Measurements from ENCODE around the gene HABP4. TPM values are rescaled to one million over a fixed set of nuclear protein-coding genes. Genes with fewer than 3 reads are reported as not detected.

Gene HABP4
- total and polyA plus RNA-seq, 2 of the 4 experiments (the other 2 are of a cell fraction), result 5.2 to 10.6 TPM

DNA sequence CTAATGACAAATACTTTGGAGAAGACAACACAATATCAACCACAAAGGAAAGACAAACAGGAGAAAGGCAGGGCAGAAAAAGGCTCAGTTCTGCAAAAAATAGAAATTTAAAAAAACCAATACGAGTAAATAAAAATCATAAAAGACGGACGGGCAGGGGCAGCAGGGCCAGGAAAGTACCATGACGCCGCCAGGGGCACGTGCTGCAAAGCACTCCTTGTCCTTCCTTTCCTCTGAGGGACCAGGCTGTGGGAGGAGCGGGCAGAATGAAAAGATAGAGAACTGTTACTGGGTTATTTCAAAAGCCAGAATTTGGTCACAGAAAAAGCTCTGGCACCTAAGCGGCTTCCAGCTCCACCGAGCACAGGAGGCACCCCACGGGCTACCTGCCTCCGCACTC lies 53.9 kb downstream of the HABP4 start:
- Histone ChIP-seq H3K9me3 (ENCODE audit: control insufficient read depth, insufficient read depth, low read length) (no peaks in the 10 kb centered on the region), H3K9ac (ENCODE audit: low read depth, low read length) (no peak overlapping the region), H3K36me3 (ENCODE audit: control insufficient read depth, insufficient read depth, low read length) (peaks cover 9% of the 10 kb centered on the region), H3K4me1 (ENCODE audit: control insufficient read depth, insufficient read depth, low read length) (peaks cover 12% of the 10 kb centered on the region), H2BK15ac (ENCODE audit: low read depth, low read length) (no peak overlapping the region), H3K9me1 (ENCODE audit: insufficient read depth, low read length) (peaks cover 8% of the 10 kb centered on the region; the same call in 1 of the 2 replicates), H3K27me3 (ENCODE audit: control insufficient read depth, insufficient read depth, low read length) (no peaks in the 10 kb centered on the region), H2BK120ac (ENCODE audit: low read depth, low read length) (no peak overlapping the region), H2BK5ac (ENCODE audit: low read depth, low read length, poor library complexity, severe bottlenecking) (no peak overlapping the region), H2AFZ (replicated peaks; ENCODE audit: low read length, poor library complexity) (no peak overlapping the region), H3K27ac (ENCODE audit: insufficient read depth, low read length) (no peak overlapping the region), H2BK20ac (ENCODE audit: low read depth, low read length) (no peak overlapping the region), H4K91ac (ENCODE audit: insufficient read depth, low read depth, low read length) (no peak overlapping the region), H4K5ac (ENCODE audit: low read depth, low read length) (no peak overlapping the region), H3K23ac (ENCODE audit: low read depth, low read length) (no peak overlapping the region), H3K4me2 (ENCODE audit: low read depth, low read length) (no peak overlapping the region), H3K18ac (ENCODE audit: low read depth, low read length) (no peak overlapping the region), H2AK9ac (replicated peaks; ENCODE audit: low read depth, low read length, poor library complexity) (no peak overlapping the region), H3K14ac (replicated peaks; ENCODE audit: low read depth, low read length) (no peak overlapping the region), H3K4ac (ENCODE audit: low read depth, low read length) (no peak overlapping the region), H2AK5ac (ENCODE audit: low read depth, low read length) (no peak overlapping the region), H3K79me1 (ENCODE audit: low read depth in 1 of 2, low read length in 2 of 2) (peaks cover 0 to 3% of the 10 kb centered on the region in 2 experiments; a peak in 1 of 4 replicates), H3K56ac (ENCODE audit: extremely low read depth, insufficient read depth, low read length) (no peak overlapping the region), H4K8ac (ENCODE audit: low read depth in 2 of 2, low read length in 2 of 2) (no peak overlapping the region), H4K20me1 (ENCODE audit: insufficient read depth, low read length) (no peaks in the 10 kb centered on the region), H3K4me3 (ENCODE audit: insufficient read depth, low read depth, low read length) (no peak overlapping the region)
- DNase-seq (no peak), ATAC-seq (ENCODE audit: low read depth) (no peak)
- no peak for TF ChIP-seq CHD1 (IDR thresholded peaks at IDR 0.05; ENCODE audit: low read depth, low read length)
- no peak for TF ChIP-seq ELK1 (IDR thresholded peaks at IDR 0.05; ENCODE audit: borderline replicate concordance, low read depth, low read length)
- TF ChIP-seq RCOR1 (IDR thresholded peaks at IDR 0.05; ENCODE audit: insufficient replicate concordance, low read length), result no peak
- no peak for TF ChIP-seq MXI1 (IDR thresholded peaks at IDR 0.05; ENCODE audit: borderline replicate concordance, low read depth, low read length)
- TF ChIP-seq RFX5 (IDR thresholded peaks at IDR 0.05; ENCODE audit: low read depth, low read length), result no peak
- no peak for TF ChIP-seq FOS (IDR thresholded peaks at IDR 0.05; ENCODE audit: low read depth, low read length)
- TF ChIP-seq MAZ (IDR thresholded peaks at IDR 0.05; ENCODE audit: borderline replicate concordance, low read depth, low read length), result no peak
- no peak for TF ChIP-seq MAFK (IDR thresholded peaks at IDR 0.05; ENCODE audit: low read depth, low read length)
- TF ChIP-seq NFE2L2 (IDR thresholded peaks at IDR 0.05; ENCODE audit: low read depth, low read length), result no peak
- TF ChIP-seq POLR2A (IDR thresholded peaks at IDR 0.05; ENCODE audit: low read depth, low read length), result no peak
- TF ChIP-seq SMC3 (IDR thresholded peaks at IDR 0.05; ENCODE audit: low read depth, low read length), result no peak
- TF ChIP-seq BHLHE40 (IDR thresholded peaks at IDR 0.05; ENCODE audit: low read depth, low read length), result no peak
- TF ChIP-seq, protein P1, sequence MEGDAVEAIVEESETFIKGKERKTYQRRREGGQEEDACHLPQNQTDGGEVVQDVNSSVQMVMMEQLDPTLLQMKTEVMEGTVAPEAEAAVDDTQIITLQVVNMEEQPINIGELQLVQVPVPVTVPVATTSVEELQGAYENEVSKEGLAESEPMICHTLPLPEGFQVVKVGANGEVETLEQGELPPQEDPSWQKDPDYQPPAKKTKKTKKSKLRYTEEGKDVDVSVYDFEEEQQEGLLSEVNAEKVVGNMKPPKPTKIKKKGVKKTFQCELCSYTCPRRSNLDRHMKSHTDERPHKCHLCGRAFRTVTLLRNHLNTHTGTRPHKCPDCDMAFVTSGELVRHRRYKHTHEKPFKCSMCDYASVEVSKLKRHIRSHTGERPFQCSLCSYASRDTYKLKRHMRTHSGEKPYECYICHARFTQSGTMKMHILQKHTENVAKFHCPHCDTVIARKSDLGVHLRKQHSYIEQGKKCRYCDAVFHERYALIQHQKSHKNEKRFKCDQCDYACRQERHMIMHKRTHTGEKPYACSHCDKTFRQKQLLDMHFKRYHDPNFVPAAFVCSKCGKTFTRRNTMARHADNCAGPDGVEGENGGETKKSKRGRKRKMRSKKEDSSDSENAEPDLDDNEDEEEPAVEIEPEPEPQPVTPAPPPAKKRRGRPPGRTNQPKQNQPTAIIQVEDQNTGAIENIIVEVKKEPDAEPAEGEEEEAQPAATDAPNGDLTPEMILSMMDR (conservative IDR thresholded peaks at IDR 0.05; ENCODE audit: low read depth, low read length), result no peak
- TF ChIP-seq CEBPB (IDR thresholded peaks at IDR 0.05; ENCODE audit: low read depth, low read length), result no peak
- no peak for TF ChIP-seq RAD21 (IDR thresholded peaks at IDR 0.05; ENCODE audit: low read length)
- no peak for TF ChIP-seq USF2 (IDR thresholded peaks at IDR 0.05; ENCODE audit: low read depth, low read length)
- in situ Hi-C loops (cut with MboI; ENCODE audit: low sequenced_read_pairs) (no loop called here), dilution Hi-C loops (cut with HindIII; ENCODE audit: low sequenced_read_pairs, unreplicated experiment) (no loop called here), intact Hi-C loops (cut with micrococcal nuclease) (no loop called here)
- ChIA-PET POLR2A (ENCODE audit: unreplicated experiment) (no interaction called here), CTCF (no interaction called here)
- BruUV-seq (replicated peaks), result no TSS peak
- 96% methylated on average over 9 of the region's 11 CpGs; no CpG with 5 or more reads in 1 of the 2 experiments for WGBS, 2 experiments (ENCODE audit: extremely low coverage in 2 of 2, insufficient read length in 1 of 2)
